LNCaP clone FGC (cell line): ENCODE measurements around the gene DERL2.

ENCODE experiments used
- DNase-seq: peaks from one replicate; pipeline ENCODE4 v3.0.0-alpha.2; 2011; ENCODE audit warnings: low read depth
- H3K4me3 ChIP-seq: 2 replicates; pipeline ENCODE4 v1.5.1; 2011; ENCODE audit warnings: mild to moderate bottlenecking, low read depth, low read length, control low read depth
- CTCF ChIP-seq: IDR thresholded peaks from 2 replicates; pipeline ENCODE4 v1.5.1; 2012; ENCODE audit warnings: mild to moderate bottlenecking; ENCODE audit not compliant: control insufficient read depth, insufficient read depth; ENCODE audit errors: extremely low read depth

DERL2 gene

GRCh38 chr17:5430413-5430999 lies 55.5 kb downstream of the DERL2 start:
- DNase-seq = no peak
- TF ChIP-seq CTCF = no peak
- no peak overlapping the region for H3K4me3 ChIP-seq

GRCh38 chr17:5429191-5429887 lies 56.6 kb downstream of the DERL2 start:
- no peak for TF ChIP-seq CTCF
- DNase-seq = no peak
- no peak overlapping the region for H3K4me3 ChIP-seq

GRCh38 chr17:5425826-5426225 lies 60.2 kb downstream of the DERL2 start:
- no peak overlapping the region for H3K4me3 ChIP-seq
- DNase-seq = no peak
- no peak for TF ChIP-seq CTCF

- H3K4me3 ChIP-seq = no peak overlapping the region
- no peak for DNase-seq
- TF ChIP-seq CTCF = no peak
Measured at GRCh38 chr17:5424909-5425308, 61.1 kb downstream of the DERL2 start.

GRCh38 chr17:5422505-5422904 lies 63.5 kb downstream of the DERL2 start:
- H3K4me3 ChIP-seq = no peak overlapping the region
- no peak for DNase-seq
- no peak for TF ChIP-seq CTCF
